Stimulated activated CD4-positive, alpha-beta T cell treated with anti-CD3 and anti-CD28 coated beads, Interleukin-1b, Interleukin-23, amount 100 ng/mL, for 48 hours (primary cell): ENCODE data around the gene GRID1.
"Not testable (repeated sequence)": the region's sequence is repeated elsewhere in the genome, so short reads cannot be mapped to it uniquely, and the experiment has no call there.

Experiments used
- DNase-seq: peaks from one replicate; pipeline ENCODE4 v3.0.0-alpha.2; 2020

The GRID1 gene

GRCh38 chr10:86250399-86250798, 116.2 kb downstream of the GRID1 start:
- DNase-seq, result no peak

GRCh38 chr10:86249794-86250193, 116.8 kb downstream of the GRID1 start:
- no peak for DNase-seq

GRCh38 chr10:86248062-86248461, 118.5 kb downstream of the GRID1 start:
- DNase-seq, result no peak

GRCh38 chr10:86247588-86247987, 119.0 kb downstream of the GRID1 start:
- no peak for DNase-seq

- no peak for DNase-seq
Observed at GRCh38 chr10:86247073-86247472, 119.5 kb downstream of the GRID1 start.

- DNase-seq, result no peak
Observed at GRCh38 chr10:86246279-86246940, 120.2 kb downstream of the GRID1 start.

GRCh38 chr10:86245015-86245394, 121.6 kb downstream of the GRID1 start:
- DNase-seq, result no peak

GRCh38 chr10:86244297-86245014, 122.1 kb downstream of the GRID1 start:
- DNase-seq, result no peak

GRCh38 chr10:86243651-86244155, 122.9 kb downstream of the GRID1 start:
- DNase-seq, result no peak

- no peak for DNase-seq
Observed at GRCh38 chr10:86242761-86243160, 123.8 kb downstream of the GRID1 start.

- DNase-seq, result not testable (repeated sequence)
Observed at GRCh38 chr10:86238089-86238488, 128.5 kb downstream of the GRID1 start.

GRCh38 chr10:86234541-86235270, 131.9 kb downstream of the GRID1 start:
- DNase-seq, result no peak

- DNase-seq, result no peak
Observed at GRCh38 chr10:86234107-86234506, 132.5 kb downstream of the GRID1 start.

- no peak for DNase-seq
Observed at GRCh38 chr10:86233131-86233530, 133.5 kb downstream of the GRID1 start.

GRCh38 chr10:86232644-86233043, 134.0 kb downstream of the GRID1 start:
- no peak for DNase-seq

GRCh38 chr10:86231796-86232560, 134.6 kb downstream of the GRID1 start:
- DNase-seq, result no peak

- no peak for DNase-seq
Observed at GRCh38 chr10:86230557-86231180, 135.9 kb downstream of the GRID1 start.

GRCh38 chr10:86229811-86230556, 136.6 kb downstream of the GRID1 start:
- no peak for DNase-seq

GRCh38 chr10:86229376-86229775, 137.2 kb downstream of the GRID1 start:
- no peak for DNase-seq

GRCh38 chr10:86227501-86228258, 138.9 kb downstream of the GRID1 start:
- no peak for DNase-seq

GRCh38 chr10:86226781-86227201, 139.8 kb downstream of the GRID1 start:
- no peak for DNase-seq
